GM15510 (cell line): ENCODE measurements around the gene IRF5.

ENCODE experiments used
- POLR2A ChIP-seq: IDR thresholded peaks from 3 replicates; pipeline ENCODE4 v1.6.1; 2011; ENCODE audit warnings: borderline replicate concordance; ENCODE audit not compliant: insufficient read length; ENCODE audit errors: extremely low read depth

IRF5 gene

GRCh38 chr7:128939861-128940410, 2.2 kb downstream of the IRF5 start:
- TF ChIP-seq POLR2A = peak; percentile 22

DNA sequence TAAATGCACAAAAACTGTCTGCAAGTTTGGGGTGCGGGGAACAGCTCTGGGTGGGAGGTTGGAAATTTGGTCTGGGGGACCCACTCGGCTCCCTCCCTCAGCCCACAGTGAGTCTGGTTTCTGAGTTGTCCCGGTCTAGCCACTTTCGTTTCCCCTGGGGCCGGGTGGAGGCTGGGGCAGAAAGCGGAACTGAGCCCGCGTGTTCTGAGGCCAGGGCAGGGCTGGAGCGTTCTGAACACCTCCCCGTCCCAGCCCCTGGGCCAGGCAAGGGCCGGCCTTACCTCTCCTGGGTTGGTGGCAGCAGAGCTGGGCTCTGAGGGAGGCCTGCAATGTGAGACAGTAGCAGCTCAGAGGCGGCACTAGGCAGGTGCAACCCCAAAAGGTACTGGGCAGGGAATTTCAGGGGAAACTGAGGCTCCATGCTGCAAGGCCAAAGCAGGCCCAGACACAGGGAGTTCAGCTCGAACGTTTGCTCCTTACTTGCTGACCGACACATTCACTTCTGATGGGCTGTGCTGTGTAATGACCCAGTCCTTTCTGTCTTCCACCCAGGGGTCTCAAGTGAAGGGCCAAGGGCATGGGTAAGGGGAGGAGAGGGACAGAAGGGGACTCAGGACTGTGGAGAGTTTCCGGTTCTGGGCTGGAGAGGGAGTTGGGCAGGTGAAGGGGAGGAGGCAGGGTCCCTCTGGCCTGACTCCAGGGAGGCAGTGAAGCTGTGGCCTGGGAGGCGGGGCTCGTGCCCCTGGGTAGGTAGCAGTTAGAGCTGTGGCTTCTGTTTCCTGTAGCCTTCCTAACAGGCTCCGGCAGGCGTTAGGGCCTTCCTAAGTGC, 3.0 kb downstream of the IRF5 start:
- TF ChIP-seq POLR2A = peak; percentile 45

- TF ChIP-seq POLR2A = no peak
Measured at GRCh38 chr7:128941323-128941890, 3.7 kb downstream of the IRF5 start.

GRCh38 chr7:128941946-128942526, 4.3 kb downstream of the IRF5 start:
- no peak for TF ChIP-seq POLR2A

DNA sequence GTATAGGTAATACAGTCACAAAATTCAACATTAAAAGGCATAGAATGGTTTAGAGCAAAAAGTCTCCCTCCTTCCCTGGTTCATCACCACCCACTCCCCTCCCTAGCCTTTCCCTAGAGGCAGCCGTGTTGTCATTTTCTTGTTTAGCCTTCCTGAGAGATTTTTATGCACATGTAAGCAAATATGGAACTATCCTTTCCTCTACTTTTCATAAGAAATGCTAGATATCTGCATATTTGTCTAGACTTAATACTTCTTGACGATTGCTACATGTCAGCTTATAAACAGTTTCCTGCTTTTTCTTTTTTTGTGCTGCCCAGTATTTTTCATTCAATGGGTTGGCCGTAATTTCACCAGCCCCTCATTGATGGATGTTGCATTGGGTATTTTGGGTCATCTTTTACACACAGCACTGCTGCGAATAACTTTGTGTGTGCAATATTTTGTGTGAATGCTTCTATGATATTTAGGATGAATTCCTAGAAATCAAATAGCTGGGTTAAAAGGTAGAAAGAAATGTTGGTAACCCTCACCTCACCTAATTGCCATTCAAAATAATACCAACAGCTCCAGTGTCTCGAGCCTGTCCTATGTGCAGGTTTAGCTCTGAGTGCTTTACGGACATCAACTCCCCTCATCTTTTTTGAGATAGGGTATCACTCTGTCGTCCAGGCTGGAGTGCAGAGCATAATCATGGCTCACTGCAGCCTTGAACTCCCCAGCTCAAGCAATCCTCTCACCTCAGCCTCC, 6.9 kb downstream of the IRF5 start:
- no peak for TF ChIP-seq POLR2A

GRCh38 chr7:128945668-128946366, 8.1 kb downstream of the IRF5 start:
- no peak for TF ChIP-seq POLR2A

- no peak for TF ChIP-seq POLR2A
Measured at GRCh38 chr7:128946936-128947830, 9.5 kb downstream of the IRF5 start.

GRCh38 chr7:128947854-128948253, 10.1 kb downstream of the IRF5 start:
- no peak for TF ChIP-seq POLR2A

DNA sequence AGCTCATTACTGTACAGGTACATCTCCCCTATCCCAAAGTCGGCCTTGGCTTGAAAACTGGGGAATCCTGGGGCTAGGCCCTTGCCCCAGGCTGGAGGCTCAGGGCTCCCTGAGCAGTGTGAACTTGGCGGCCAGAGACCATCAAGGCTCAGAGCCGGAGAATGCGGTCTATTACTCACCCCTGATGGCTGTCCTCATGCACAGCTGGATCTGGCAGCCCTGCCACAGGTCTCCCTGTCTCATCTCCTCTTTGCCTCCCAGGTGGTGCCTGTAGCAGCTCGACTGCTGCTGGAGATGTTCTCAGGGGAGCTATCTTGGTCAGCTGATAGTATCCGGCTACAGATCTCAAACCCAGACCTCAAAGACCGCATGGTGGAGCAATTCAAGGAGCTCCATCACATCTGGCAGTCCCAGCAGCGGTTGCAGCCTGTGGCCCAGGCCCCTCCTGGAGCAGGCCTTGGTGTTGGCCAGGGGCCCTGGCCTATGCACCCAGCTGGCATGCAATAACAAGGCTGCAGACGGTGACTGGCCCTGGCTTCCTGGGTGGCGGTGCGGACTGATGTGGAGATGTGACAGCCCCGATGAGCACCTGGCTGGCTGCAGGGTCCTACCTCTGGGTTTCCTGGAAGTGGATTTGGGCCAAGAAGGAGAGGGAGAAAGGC, 10.7 kb downstream of the IRF5 start:
- peak; percentile 17 for TF ChIP-seq POLR2A

DNA sequence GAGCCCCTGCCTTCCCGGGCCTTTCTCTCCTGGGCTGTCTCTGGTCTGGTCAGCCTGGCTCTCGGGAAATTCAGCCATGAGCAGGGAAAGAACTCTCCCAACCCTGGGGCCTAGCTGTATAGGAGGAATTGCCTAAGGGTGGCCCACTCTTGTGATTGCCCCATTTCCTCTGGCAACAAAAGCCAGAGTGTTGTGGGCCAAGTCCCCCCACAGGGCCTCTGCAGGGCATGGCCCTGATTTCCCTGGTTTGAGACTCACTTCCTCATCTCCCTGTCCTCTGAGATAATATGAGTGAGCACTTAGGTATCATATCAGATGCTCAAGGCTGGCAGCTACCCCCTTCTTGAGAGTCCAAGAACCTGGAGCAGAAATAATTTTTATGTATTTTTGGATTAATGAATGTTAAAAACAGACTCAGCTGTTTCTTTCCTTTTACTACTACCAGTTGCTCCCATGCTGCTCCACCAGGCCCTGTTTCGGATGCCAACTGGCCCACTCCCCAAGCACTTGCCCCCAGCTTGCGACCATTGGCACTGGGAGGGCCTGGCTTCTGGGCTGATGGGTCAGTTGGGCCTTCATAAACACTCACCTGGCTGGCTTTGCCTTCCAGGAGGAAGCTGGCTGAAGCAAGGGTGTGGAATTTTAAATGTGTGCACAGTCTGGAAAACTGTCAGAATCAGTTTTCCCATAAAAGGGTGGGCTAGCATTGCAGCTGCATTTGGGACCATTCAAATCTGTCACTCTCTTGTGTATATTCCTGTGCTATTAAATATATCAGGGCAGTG, 11.4 kb downstream of the IRF5 start:
- TF ChIP-seq POLR2A = no peak

DNA sequence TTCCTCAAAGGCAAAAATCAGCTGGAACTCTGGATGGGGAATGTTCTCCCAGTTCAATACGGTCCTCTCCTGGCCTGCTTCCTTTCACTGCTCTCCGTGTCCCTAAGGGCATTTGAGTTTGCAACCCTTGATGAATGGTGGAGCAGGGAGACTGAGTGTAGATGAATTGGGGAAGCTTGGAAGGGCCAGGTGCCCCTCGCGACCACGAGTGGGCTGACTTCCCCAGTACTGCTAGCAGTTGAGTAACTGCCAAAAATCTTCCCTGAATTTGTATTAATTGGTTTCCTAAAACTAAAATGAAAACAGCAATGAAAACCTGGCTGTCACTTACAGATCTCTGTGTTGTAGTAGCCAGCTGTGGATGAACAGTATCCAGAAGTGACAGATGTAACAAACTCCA, 13.6 kb downstream of the IRF5 start:
- TF ChIP-seq POLR2A = no peak

GRCh38 chr7:128954150-128954549, 16.4 kb downstream of the IRF5 start:
- TF ChIP-seq POLR2A = no peak
